Measurements from ENCODE around the gene RPS6KL1. TPM values are rescaled to one million over a fixed set of nuclear protein-coding genes. Genes with fewer than 3 reads are reported as not detected.

RPS6KL1 gene
- total and polyA plus RNA-seq, 8 donors: 4.0 to 23.8 (median 7.2) TPM

- no peaks in the 10 kb centered on the region for H3K27me3 ChIP-seq
- H3K36me3 ChIP-seq: no peaks in the 10 kb centered on the region
- H3K27ac ChIP-seq: no peak overlapping the region
- no peak overlapping the region for H3K4me3 ChIP-seq
- intact Hi-C loops (cut with DNase I): loop anchor here in 2 of 3 donors (5.0 kb wide), 1 partner anchor 47 kb away; no protein-coding TSS in a partner anchor
- H3K4me1 ChIP-seq: no peaks in the 10 kb centered on the region
- ATAC-seq (no peak), DNase-seq (no peak), FAIRE-seq (no peak)
- WGBS, 2 donors: 38 to 46% methylated on average over 10 of the region's 10 CpGs
- no peak for TF ChIP-seq CTCF (IDR thresholded peaks at IDR 0.05)
- H3K9me3 ChIP-seq: no peaks in the 10 kb centered on the region
Measured at GRCh38 chr14:74859757-74860552, 63.1 kb downstream of the RPS6KL1 start.

- ATAC-seq (no peak), FAIRE-seq (no peak), DNase-seq (no peak)
- no peaks in the 10 kb centered on the region for H3K27me3 ChIP-seq
- WGBS, 2 donors: 53 to 67% methylated on average over 1 of the region's 1 CpG
- no peaks in the 10 kb centered on the region for H3K4me1 ChIP-seq
- H3K27ac ChIP-seq: no peak overlapping the region
- H3K9me3 ChIP-seq: no peaks in the 10 kb centered on the region
- intact Hi-C loops (cut with DNase I): loop anchor here in 1 of 3 donors (5.0 kb wide), 1 partner anchor 49 kb away; no protein-coding TSS in a partner anchor
- TF ChIP-seq CTCF (IDR thresholded peaks at IDR 0.05): no peak
- no peaks in the 10 kb centered on the region for H3K36me3 ChIP-seq
- no peak overlapping the region for H3K4me3 ChIP-seq
Measured at GRCh38 chr14:74858022-74858421, 65.0 kb downstream of the RPS6KL1 start.

- 68 to 86% methylated on average over 1 of the region's 1 CpG for WGBS, 2 donors
- no peaks in the 10 kb centered on the region for H3K4me1 ChIP-seq
- no peaks in the 10 kb centered on the region for H3K27me3 ChIP-seq
- no peak overlapping the region for H3K27ac ChIP-seq
- no peak for TF ChIP-seq CTCF (IDR thresholded peaks at IDR 0.05)
- no peaks in the 10 kb centered on the region for H3K9me3 ChIP-seq
- intact Hi-C loops (cut with DNase I): loop anchor here in 1 of 3 donors (5.0 kb wide), 1 partner anchor 51 kb away; no protein-coding TSS in a partner anchor
- no peak for FAIRE-seq
- H3K4me3 ChIP-seq: no peak overlapping the region
- no peaks in the 10 kb centered on the region for H3K36me3 ChIP-seq
- DNase-seq: no peak
- ATAC-seq: peak in 1 of 4 donors; percentile 45
Measured at GRCh38 chr14:74856366-74856765, 66.7 kb downstream of the RPS6KL1 start.

GRCh38 chr14:74855945-74856344 lies 67.1 kb downstream of the RPS6KL1 start:
- intact Hi-C loops (cut with DNase I): loop anchor here in 1 of 3 donors (5.0 kb wide), 1 partner anchor 51 kb away; no protein-coding TSS in a partner anchor
- WGBS, 2 donors: 69 to 89% methylated on average over 4 of the region's 4 CpGs
- FAIRE-seq (no peak), ATAC-seq (no peak), DNase-seq (no peak)
- Histone ChIP-seq H3K36me3 (no peaks in the 10 kb centered on the region), H3K27ac (no peak overlapping the region), H3K9me3 (no peaks in the 10 kb centered on the region), H3K4me3 (no peak overlapping the region), H3K4me1 (no peaks in the 10 kb centered on the region), H3K27me3 (no peaks in the 10 kb centered on the region)
- no peak for TF ChIP-seq CTCF (IDR thresholded peaks at IDR 0.05)

GRCh38 chr14:74855021-74855420 lies 68.0 kb downstream of the RPS6KL1 start:
- no peak for DNase-seq
- Histone ChIP-seq H3K9me3 (no peaks in the 10 kb centered on the region), H3K27ac (no peak overlapping the region), H3K27me3 (no peaks in the 10 kb centered on the region), H3K4me1 (no peaks in the 10 kb centered on the region), H3K4me3 (no peak overlapping the region), H3K36me3 (no peaks in the 10 kb centered on the region)
- no peak for FAIRE-seq
- 68 to 81% methylated on average over 7 of the region's 7 CpGs for WGBS, 2 donors
- intact Hi-C loops (cut with DNase I): loop anchor here in 1 of 3 donors (5.0 kb wide), 1 partner anchor 52 kb away; no protein-coding TSS in a partner anchor
- TF ChIP-seq CTCF (IDR thresholded peaks at IDR 0.05): no peak
- no peak for ATAC-seq

Measured in pancreas (tissue), 10 donors.